HG03196 (cell line): ENCODE results near the gene CLDN7.

Experiments
- ATAC-seq: cut with Tn5 transposase; IDR thresholded peaks from one replicate; pipeline ENCODE4 v1.9.1; 2021; ENCODE audit not compliant: unreplicated experiment

The CLDN7 gene

DNA sequence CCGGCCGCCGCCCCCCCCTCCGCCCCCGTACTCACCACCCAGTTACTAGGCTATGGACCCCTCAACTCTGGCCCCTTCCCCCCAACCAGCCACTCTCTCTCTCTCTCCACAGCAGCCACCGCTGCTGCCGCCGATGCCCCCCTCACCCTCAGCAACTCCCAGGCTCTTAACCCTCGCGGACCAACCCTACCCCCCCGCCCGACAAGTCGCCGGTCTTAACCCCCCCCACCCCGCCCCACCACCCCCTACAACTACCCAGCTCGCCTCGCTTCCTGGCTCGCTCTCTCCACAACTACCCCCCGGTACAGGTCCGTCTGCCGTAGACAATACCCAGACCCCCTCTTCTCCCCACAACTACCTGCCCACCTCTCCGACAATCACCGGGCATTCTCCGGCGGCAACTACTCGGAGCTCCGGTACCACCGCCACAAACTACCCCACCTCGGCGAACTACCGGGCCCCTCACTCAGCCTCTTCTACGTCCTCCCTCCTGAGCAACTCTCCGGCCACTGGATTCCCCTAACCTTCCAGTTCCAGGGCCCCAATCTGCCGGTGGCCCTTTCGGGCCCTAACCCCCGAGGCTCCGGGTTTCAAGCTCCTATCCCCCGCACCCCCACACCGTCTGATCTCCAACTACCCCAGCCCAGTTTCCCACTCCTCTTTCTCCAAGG is 23.7 kb downstream of the CLDN7 start:
- ATAC-seq = no peak

DNA sequence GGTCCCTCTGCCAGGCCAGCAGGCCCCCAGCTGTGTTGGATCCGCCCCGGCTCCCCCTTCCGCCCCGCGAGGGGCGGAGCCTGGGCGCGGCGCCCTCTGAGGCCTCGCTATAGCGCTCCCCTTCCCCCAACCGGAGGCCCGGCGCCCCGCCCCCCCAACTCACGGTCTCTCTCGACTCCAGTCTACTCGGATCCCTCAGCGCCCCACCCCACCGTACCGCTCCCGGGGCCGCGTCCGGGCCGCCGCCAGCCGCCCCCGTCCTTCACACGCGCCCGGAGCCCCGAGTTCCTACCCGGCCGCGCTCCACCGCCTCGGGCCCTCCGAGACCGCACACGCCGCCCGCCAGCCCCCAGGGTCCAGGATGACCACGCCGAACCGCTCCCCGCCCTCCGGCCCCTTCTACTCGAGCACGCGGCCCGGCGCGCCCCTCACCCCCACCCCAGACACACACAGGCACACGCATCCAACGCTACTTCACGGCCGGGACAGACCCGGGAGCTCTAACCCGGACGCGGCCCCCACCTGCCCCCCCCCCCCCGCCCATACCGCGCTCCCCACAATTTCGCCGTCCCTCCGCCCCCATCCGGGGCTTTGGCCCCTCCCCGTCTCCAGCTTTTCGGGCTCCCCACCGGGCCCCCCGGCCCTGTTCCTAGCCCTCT is 24.4 kb downstream of the CLDN7 start:
- no peak for ATAC-seq

DNA sequence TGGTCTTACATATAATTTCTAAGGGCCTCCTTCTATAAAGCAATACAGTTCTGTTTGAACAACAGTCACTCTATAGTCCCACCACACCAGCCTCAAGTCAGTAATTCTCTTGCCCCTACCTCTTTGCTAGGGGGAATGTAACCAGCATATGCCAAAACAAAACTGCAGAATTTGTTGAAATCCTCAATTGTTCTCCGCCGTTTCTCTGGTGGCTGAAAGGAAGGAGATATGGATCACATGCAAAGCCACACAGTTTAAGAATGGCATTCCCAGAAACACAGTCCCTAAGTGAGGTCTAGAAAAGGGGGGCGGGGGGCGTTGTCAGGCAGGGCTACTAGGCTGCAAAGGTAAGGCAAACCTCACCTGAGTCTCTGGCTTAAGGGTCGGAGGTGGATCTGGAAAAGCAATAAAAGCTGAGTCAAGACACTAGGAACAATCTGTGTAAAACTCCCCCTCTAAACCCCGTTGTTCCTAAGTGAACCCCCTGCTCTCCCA is 25.0 kb downstream of the CLDN7 start:
- ATAC-seq = no peak

DNA sequence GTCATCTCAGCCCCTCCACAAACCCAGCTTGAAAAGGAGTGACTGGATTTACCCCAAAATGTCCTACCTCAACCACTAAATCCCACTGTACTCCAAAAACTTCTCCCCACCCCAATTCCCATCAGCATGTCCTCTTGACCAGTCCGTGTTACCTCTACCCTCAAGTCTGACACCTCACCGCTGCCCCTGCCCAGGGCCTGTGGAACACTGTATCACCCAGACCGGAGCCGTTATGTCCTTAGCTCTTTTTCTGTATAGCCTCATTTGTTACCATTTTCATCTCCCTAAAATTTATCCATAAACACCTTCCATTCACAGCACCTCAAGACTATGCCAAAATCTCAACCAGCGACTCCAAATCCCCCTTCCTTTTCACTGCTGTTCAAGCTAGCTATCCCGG is 25.5 kb downstream of the CLDN7 start:
- no peak for ATAC-seq

DNA sequence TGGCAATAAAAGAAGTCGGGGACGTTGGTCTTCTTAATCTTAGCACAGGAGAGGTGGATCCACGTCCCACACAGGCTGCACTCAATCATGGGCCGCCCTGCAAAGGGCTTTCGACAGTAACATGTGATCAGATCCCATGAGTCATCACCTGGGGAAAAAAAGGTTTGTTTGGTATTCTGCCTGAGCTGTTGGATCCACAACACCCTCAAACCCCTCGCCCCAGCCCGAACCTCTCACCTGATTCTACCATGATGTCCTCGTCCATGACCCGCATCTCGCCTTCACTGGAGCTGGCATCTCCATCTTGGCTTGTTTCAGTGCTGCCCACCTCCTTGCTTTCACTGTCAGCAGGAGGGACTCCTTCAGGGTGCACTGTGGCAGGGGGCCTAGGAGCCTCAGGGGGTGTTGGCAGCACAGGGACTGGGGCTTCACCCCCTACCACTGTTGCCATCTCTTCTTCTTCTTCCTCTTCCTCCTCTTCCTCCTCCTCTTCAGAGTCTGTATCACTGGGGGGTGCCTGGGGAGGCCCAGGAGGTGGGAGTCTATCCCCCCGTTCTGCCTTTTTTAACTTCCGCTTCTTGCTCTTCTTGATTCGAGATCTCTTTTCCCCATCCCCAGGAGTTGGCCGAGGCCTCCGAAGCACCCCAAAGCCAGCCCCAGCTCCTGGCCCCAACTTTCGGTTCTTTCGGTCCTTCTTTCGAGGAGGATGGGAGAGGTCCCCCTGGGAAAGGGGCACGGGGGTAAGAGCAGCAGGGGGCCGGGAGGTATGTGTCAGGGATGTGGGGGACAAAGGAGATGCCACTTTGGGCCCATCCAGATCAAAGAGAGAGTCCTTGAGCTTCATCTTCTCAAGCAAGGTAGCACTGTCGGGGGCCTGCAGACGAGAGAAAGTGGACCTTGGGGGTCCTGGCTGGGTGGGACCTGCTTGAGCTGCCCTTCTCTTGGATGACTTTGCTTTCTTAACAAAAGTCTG is 26.3 kb downstream of the CLDN7 start:
- no peak for ATAC-seq

DNA sequence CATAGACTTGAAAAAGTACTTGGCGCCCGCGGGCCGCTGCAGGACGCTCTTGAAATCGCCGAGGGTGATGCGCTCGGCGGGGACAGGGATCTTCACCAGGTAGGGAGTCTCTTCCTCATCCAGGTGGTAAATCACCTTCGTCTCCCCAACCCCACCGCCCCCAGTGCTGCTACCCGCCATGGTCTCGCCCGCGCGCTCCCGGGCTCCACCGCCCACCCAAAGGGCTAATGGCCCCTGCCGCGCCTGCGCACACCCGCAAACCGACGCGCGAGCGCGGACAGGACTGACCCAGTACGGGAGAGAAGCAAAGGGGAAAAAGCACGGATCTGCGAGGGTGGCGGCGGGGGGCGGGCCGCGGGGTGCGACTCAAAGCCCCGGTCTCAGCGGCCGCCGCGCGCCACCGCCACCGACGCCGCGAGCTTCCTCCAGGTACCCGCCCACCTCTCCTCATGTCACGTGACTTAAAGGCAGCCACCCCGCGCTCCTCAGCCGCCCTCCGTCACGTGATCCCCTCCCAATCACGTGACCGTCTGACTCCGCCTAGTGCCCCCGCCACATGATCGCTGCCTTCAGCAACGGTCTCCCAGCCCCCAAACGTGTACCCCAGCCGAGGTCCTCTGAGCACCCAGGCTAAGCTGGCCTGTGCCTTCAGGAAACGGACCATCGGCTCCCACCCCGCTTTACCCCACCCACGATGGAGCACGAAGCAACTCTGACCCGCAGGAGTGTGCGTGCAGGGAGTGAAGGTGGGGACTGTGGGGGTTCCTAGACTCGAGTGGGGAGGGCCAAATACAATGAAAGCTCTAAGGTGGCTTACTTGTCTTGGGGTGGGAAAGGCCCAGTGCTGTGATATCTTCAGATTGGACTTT is 28.0 kb downstream of the CLDN7 start, which contains the start of gene DVL2:
TSS of gene DVL2 (minus strand) at position 435 of the 869 bp plus-strand sequence. CDS start at position 180, 255 bp downstream.
- ATAC-seq = peak; percentile 43

DNA sequence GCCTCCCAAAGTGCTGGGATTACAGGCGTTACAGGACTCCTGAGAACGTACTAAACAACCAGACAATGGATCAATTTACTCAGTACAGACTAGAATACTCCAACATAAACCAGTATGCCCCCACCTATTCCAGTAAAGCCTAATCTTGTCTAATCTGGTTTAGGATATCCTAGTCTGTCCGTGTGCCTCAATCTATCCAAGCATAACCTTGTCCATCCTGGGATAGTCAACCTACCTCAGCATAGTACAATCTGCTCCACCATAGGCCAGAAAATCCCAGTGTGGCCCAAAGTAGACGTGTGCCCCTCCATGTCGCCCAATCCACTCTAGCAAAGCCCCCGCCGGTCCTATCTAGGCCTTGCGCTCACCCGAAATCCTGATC is 28.6 kb downstream of the CLDN7 start:
- ATAC-seq = no peak

DNA sequence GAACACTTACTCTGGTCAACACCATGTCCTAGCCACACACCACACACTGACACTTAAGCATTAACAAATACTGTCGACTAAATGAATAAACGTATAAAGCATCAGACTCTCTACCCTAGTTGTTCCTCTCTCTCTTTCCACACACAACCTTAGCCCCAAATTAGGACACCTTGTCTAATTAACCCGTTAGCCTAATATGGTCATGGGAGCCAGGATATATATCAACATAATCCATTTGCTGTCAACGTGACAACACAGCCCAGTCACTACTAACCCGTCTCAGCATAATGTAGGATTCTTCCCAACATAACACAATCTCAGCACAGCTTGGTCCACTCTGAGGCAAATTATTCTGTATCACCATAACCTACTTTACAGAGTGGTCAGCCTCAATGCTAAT is 30.2 kb downstream of the CLDN7 start:
- no peak for ATAC-seq

DNA sequence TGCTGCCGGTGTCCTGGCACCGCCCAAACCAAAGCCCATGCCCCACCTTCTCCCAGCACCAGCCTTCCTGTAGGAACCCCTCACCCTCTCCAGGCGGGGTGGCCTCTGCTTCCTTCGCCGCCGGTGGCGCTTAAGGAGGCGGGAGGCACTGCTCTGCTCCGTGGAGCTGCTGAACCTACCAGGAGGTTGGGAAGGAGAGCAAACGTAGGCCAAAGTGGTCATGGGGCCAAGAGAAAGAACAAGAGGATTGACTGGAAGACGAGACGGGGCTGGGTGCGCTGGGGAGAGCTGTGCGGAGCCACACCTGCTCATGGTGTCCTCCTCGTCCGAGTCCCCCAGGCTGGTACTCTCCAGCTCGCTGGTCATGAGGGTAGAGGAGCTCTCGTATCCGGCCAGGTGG is 32.8 kb downstream of the CLDN7 start:
- ATAC-seq = no peak

DNA sequence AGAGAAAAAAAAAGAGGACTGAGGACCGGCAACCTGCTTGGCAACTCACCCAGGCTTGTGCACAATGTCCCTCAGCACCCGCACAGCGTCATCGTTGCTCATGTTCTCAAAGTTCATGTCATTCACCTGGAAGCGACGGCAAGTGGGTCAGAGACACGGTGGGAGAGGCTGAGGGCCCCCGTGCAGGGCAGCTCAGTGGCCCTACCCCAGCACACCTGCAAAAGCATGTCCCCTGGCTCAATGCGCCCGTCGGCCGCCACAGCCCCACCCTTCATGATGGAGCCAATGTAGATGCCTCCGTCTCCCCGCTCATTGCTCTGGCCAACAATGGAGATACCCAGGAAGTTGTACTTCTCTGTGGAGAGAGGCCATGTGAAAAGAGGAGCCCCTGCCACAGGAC is 33.4 kb downstream of the CLDN7 start:
- ATAC-seq = no peak

DNA sequence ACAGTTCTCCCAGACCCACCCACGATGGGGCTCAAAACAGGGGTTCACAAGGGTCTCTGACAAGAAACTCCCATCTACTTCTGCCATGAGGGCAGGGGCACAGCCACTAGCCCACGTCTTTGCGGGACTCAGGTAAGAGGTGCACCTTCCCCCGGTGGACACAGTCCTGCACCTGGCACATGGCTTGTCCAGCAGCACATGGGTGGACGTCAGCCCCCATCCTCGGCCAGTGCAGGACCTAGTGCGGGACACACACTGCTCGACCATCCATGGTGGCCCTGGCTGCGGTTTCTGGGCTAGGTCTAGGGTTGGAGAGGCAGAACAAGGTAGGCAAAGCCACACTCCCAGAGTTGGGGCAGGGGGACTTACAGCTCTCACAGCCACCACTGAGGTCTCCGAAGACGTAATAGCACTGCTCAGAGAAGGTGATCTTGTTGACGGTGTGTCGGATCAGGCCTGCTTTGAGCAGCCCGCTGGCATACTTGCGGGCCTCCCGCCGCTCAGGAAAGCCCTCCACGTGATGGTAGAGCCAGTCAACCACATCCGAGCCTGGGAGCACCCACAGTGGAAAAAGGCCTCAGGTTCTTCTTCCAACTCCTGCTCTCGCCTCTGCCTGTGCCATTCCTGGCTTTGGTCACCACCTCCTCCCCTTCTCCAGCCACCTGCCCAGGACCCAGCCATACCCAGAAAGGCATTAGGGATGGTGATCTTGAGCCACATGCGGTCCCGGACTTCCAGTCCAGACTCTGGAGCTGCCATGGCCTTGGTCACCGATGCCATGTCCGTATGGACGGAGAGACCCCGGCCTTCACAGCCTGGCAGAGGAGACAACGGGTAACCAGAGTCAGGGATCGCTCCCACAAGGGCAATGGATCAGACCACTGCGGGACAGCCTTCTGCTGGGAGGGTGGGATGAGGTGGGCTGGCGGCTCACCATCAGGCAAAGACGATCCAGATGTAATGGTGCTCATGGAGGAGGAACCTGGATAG is 35.3 kb downstream of the CLDN7 start:
- no peak for ATAC-seq

DNA sequence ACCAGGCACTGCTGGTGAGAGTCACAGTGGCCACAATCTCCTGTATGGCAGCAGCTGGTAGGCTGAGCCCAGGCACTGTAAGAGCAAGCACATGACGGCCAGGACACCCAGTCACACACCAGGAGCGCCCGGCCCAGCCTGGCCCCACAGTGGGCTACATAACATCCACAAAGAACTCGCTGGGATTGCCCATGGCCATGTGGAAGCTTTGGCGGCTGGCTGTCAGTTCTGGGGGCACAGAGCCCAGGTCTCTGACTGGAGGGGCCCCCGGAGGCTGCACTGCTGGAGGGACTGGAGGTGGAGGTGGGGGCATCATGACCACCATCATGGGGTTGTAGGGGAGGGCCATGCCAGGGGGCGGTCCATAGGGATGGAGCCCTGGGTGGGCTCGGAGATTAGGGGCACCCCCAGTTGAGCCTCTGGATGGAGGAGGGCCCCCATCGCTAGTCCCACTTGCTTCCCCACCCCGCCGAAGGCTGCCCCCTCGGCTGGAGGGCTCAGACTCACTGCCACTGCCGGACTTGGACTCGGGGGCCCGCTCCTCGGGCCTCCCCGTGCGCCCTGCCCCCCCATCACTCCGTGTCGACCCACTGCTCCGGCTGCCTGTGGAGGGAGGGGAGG is 36.5 kb downstream of the CLDN7 start:
- no peak for ATAC-seq

DNA sequence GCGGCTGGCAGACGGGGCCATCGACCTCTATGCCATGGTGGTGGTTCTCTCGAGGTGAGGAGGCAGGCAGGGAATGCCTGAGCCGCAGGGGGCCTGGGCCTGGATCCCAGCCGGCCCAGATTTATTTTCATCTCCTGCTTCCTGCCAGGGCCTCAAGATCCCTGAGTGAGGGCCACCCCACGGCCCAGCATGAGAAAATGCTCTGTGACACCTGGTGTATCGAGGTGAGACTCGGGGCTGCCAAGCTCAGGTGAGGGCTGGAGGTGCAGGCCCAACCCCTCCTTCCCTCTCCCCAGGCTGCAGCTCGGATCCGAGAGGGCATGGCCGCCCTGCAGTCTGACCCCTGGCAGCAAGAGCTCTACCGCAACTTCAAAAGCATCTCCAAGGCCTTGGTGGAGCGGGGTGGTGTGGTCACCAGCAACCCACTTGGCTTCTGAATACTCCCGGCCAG is 37.6 kb downstream of the CLDN7 start:
- no peak for ATAC-seq

DNA sequence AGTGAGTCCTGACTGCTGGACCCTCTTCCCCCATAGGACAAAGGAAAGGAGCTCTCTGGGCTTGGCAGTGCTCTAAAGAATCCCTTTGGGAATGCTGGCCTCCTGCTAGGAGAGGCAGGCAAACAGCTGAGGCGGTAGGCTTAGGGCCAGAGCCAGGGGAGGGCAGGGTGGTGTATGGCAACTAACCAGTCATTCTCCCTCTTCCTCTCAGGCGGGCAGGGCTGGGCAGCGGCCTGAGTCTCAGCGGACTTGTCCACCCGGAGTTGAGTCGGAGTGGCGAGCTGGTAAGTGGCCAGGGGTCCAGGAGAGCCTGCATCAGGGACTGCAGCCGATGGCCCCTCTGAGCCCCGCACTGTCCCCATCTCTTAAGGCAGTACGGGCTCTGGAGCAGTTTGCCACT is 38.2 kb downstream of the CLDN7 start:
- no peak for ATAC-seq

DNA sequence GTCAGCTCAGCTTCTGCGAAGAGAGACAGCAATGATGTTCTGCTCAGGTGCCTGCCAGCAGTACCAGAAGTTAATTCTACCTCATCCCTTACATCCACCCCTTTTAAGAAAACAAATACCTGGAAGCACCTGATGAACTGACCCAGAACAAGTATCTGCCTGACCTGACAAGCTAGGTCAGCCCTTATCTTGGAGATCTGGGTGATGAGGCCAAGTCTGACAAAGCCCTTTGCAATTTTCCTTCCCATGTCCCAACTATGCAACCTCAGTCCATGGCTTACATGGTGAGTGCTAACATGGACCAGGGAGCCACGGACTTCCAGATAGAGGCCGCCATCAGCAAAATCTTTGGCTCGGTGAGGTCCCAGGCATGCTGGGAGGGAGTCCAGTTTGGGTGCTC is 38.9 kb downstream of the CLDN7 start:
- ATAC-seq = no peak

DNA sequence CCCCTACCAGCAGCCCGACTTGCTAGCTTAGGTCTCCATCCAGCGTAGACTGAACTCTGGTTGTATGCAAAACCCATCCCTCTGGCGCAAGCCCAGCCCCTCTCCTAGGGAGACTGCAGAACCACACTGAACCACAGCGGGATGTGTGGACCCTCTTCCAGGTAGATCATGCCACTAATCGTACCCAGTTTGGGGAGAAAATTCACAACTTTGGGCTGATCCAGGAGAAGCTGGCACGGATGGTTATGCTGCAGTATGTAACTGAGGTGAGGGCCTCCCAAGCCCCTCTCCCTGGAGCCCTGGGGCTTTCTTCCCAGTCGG is 39.3 kb downstream of the CLDN7 start:
- no peak for ATAC-seq

DNA sequence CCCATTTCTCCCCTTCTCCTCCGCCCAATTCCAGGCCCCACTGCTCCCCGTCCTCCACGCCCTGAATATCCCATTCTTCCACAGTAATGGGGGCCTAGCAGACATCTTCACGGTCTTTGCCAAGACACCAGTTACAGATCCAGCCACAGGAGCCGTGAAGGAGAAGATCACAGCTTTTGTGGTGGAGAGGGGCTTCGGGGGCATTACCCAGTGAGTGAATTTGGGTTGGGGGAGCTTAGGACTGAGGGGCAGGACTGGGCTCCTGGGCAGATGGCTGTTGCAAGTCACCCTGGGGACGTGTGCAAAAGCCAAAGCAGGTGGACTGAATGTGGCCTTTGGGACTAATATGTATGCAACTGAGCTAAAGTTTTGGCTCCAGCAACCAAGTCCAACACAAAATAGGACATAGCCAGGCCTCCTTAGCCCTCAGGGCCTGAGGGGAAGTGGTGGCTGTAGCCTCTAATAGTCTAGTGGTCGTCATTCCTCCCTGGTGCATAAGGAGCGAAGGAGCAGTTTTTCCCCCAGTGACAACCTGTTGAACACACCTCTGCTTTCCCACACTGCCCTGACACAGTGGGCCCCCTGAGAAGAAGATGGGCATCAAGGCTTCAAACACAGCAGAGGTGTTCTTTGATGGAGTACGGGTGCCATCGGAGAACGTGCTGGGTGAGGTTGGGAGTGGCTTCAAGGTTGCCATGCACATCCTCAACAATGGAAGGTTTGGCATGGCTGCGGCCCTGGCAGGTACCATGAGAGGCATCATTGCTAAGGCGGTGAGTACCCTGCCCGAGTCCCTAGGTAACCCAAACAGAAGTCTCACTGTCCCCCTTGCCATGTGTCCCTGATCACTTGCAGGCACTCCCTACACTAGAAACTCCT is 39.9 kb downstream of the CLDN7 start:
- ATAC-seq = no peak
